Neuronal stem cell (in vitro differentiated cells): Measurements from ENCODE around the gene MYCN.

Source experiments
- DNase-seq: peaks from one replicate; pipeline ENCODE4 v3.0.0-alpha.2; 2013; ENCODE audit warnings: low spot score
- H2AFZ ChIP-seq: one replicate; pipeline ENCODE4 v1.6.1; 2013; ENCODE audit warnings: mild to moderate bottlenecking, low read length, inconsistent platforms
- H2AK5ac ChIP-seq: 2 replicates; pipeline ENCODE4 v1.6.1; 2013; ENCODE audit warnings: low read depth, mild to moderate bottlenecking, inconsistent platforms, low read length, moderate library complexity, mixed read lengths
- H2BK120ac ChIP-seq: 2 replicates; pipeline ENCODE4 v1.6.1; 2013; ENCODE audit warnings: low read depth, mild to moderate bottlenecking, inconsistent platforms, low read length, moderate library complexity, mixed read lengths
- H2BK12ac ChIP-seq: one replicate; pipeline ENCODE4 v1.6.1; 2013; ENCODE audit warnings: low read length, inconsistent platforms
- H2BK15ac ChIP-seq: 2 replicates; pipeline ENCODE4 v1.6.1; 2013; ENCODE audit warnings: mild to moderate bottlenecking, low read length, inconsistent platforms, mixed read lengths
- H2BK5ac ChIP-seq: one replicate; pipeline ENCODE4 v1.6.1; 2013; ENCODE audit warnings: inconsistent platforms, mild to moderate bottlenecking, low read length, moderate library complexity
- H3K14ac ChIP-seq: one replicate; pipeline ENCODE4 v1.6.1; 2013; ENCODE audit warnings: low read length, inconsistent platforms
- H3K18ac ChIP-seq: 2 replicates; pipeline ENCODE4 v1.6.1; 2013; ENCODE audit warnings: low read length, inconsistent platforms
- H3K23ac ChIP-seq: 2 replicates; pipeline ENCODE4 v1.6.1; 2013; ENCODE audit warnings: low read depth, mild to moderate bottlenecking, mixed read lengths, low read length, inconsistent platforms; ENCODE audit not compliant: poor library complexity
- H3K27ac ChIP-seq: replicated peaks from 3 replicates; pipeline ENCODE4 v1.5.1; 2013; ENCODE audit warnings: low read length, inconsistent platforms
- H3K27me3 ChIP-seq, 3 experiments: 2 replicates each; pipeline ENCODE4 v1.6.1; 2013; ENCODE audit warnings: low read length in 3 of 3, mild to moderate bottlenecking in 2 of 3, inconsistent platforms in 1 of 3, low read depth in 1 of 3, mixed read lengths in 1 of 3, moderate library complexity in 1 of 3; ENCODE audit not compliant: control insufficient read depth in 3 of 3, insufficient read depth in 3 of 3
- H3K36me3 ChIP-seq, 2 donors: replicated peaks in 1 of 2; 2 replicates each; pipeline ENCODE4 v1.6.1; 2013; ENCODE audit warnings: low read length in 2 of 2; ENCODE audit not compliant: control insufficient read depth in 2 of 2, insufficient read depth in 2 of 2
- H3K4ac ChIP-seq: 2 replicates; pipeline ENCODE4 v1.6.1; 2013; ENCODE audit warnings: inconsistent platforms, mild to moderate bottlenecking, low read length, moderate library complexity
- H3K4me1 ChIP-seq, 2 donors: 1 replicate in 1 of 2; 2 replicates in 1 of 2; pipeline ENCODE4 v1.6.1; 2013; ENCODE audit warnings: low read length in 2 of 2, low read depth in 1 of 2; ENCODE audit not compliant: control insufficient read depth in 2 of 2, insufficient read depth in 1 of 2
- H3K4me2 ChIP-seq: one replicate; pipeline ENCODE4 v1.6.1; 2013; ENCODE audit warnings: mild to moderate bottlenecking, low read length, inconsistent platforms; ENCODE audit not compliant: insufficient read depth, poor library complexity, severe bottlenecking
- H3K4me3 ChIP-seq, 2 donors: 2 replicates each; pipeline ENCODE4 v1.5.1; 2013; ENCODE audit warnings: low read length in 2 of 2, mild to moderate bottlenecking in 2 of 2, inconsistent platforms in 1 of 2, moderate library complexity in 1 of 2
- H3K79me1 ChIP-seq: one replicate; pipeline ENCODE4 v1.6.1; 2013; ENCODE audit warnings: low read depth, mild to moderate bottlenecking, inconsistent platforms, low read length, moderate library complexity
- H3K9ac ChIP-seq: one replicate; pipeline ENCODE4 v1.6.1; 2013; ENCODE audit warnings: mild to moderate bottlenecking, low read depth, low read length, inconsistent platforms; ENCODE audit not compliant: poor library complexity
- H3K9me3 ChIP-seq, 2 donors: replicated peaks in 1 of 2; 2 replicates each; pipeline versions ENCODE3 to v1.6.1; 2013; ENCODE audit warnings: low read length in 2 of 2, mild to moderate bottlenecking in 2 of 2, inconsistent platforms in 1 of 2, low read depth in 1 of 2, mixed read lengths in 1 of 2, moderate library complexity in 1 of 2; ENCODE audit not compliant: control insufficient read depth in 2 of 2, insufficient read depth in 1 of 2
- H4K8ac ChIP-seq: one replicate; pipeline ENCODE4 v1.6.1; 2013; ENCODE audit warnings: low read depth, mild to moderate bottlenecking, inconsistent platforms, low read length, moderate library complexity
- H4K91ac ChIP-seq: one replicate; pipeline ENCODE4 v1.6.1; 2013; ENCODE audit warnings: low read length, low read depth, mild to moderate bottlenecking, inconsistent platforms; ENCODE audit not compliant: poor library complexity
- WGBS, 2 donors: extraction: QIAGEN DNeasy Blood & Tissue Kit; methylation state at CpG; one replicate each; pipeline ENCODE4 v1.1.7; 2013; ENCODE audit warnings: missing lambda C conversion rate in 2 of 2, mixed read lengths in 1 of 2; ENCODE audit not compliant: insufficient read length in 2 of 2, insufficient replicate concordance in 1 of 2; ENCODE audit errors: extremely low coverage in 2 of 2; 5-methylcytosine and 5-hydroxymethylcytosine counted together

Gene MYCN

GRCh38 chr2:15952451-15953146, 12.2 kb downstream of the MYCN start:
- Histone ChIP-seq H2BK5ac (no peak overlapping the region), H3K4me1 (peaks cover 5 to 7% of the 10 kb centered on the region in 2 donors), H2BK120ac (no peak overlapping the region), H3K9me3 (no peaks in the 10 kb centered on the region), H4K91ac (no peak overlapping the region), H3K4me3 (no peak overlapping the region), H3K9ac (no peak overlapping the region), H3K36me3 (peaks cover 2 to 13% of the 10 kb centered on the region in 2 donors), H3K4ac (no peak overlapping the region), H4K8ac (no peak overlapping the region), H2AFZ (no peak overlapping the region), H3K23ac (no peak overlapping the region), H3K18ac (no peak overlapping the region), H2AK5ac (no peak overlapping the region), H2BK12ac (no peak overlapping the region), H3K27ac (no peak overlapping the region), H3K4me2 (no peak overlapping the region), H3K79me1 (no peaks in the 10 kb centered on the region), H3K27me3 (no peaks in the 10 kb centered on the region), H3K14ac (no peak overlapping the region), H2BK15ac (no peak overlapping the region)
- WGBS, 2 donors = no CpG with 5 or more reads among the region's 10 CpGs
- no peak for DNase-seq

GRCh38 chr2:15953147-15953630, 12.8 kb downstream of the MYCN start:
- H3K4me3 ChIP-seq = no peak overlapping the region
- DNase-seq = no peak
- peaks cover 0 to 7% of the 10 kb centered on the region in 2 donors for H3K36me3 ChIP-seq
- no peak overlapping the region for H3K4me2 ChIP-seq
- H3K9me3 ChIP-seq = no peaks in the 10 kb centered on the region
- H2AK5ac ChIP-seq = no peak overlapping the region
- H3K23ac ChIP-seq = no peak overlapping the region
- H4K8ac ChIP-seq = no peak overlapping the region
- no peaks in the 10 kb centered on the region for H3K79me1 ChIP-seq
- peaks cover 9% of the 10 kb centered on the region in 2 donors for H3K4me1 ChIP-seq
- no peak overlapping the region for H2BK15ac ChIP-seq
- no peak overlapping the region for H3K18ac ChIP-seq
- H2BK120ac ChIP-seq = no peak overlapping the region
- no peak overlapping the region for H2BK12ac ChIP-seq
- no peak overlapping the region for H3K9ac ChIP-seq
- H3K27me3 ChIP-seq = no peaks in the 10 kb centered on the region
- H3K14ac ChIP-seq = no peak overlapping the region
- H2BK5ac ChIP-seq = no peak overlapping the region
- no peak overlapping the region for H4K91ac ChIP-seq
- peak overlapping the region; percentile 15 for H2AFZ ChIP-seq
- no peak overlapping the region for H3K4ac ChIP-seq
- WGBS, 2 donors = no CpG with 5 or more reads among the region's 6 CpGs
- no peak overlapping the region for H3K27ac ChIP-seq

DNA sequence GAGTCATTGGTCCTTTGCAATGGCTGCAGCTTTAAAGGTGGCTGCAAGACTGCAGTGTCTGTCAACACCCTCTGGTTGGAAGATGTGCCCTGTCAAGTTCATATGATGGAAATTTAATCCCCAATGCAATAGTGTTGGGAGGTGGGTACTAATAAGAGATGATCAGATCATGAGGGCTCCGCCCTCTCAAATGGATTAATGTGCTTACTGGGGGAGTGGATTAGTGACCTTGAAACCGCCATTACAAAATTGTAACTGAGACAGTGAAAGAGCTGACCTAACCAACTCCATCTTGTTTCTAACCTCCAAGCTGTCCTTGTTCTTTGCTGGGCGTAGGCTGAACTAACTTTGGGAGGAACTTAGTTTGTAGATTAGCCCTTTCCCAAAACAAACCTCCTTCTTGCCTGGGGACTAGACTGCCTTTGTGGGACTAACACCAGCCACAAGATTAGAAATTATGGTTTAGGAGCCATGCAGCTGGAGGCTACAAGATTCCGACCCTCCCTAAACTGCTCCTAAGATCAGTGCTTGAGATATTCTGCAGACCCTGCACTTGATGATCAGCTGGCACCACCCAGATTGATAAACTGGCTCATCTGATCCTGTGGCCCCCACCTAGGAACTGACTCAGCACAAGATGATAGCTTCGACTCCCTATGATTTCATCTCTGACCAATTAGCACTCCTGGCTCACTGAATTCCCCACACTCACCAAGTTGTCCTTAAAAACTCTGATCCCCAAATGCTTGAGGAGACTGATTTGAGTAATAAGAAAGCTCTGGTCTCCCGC, 13.7 kb downstream of the MYCN start:
- no peaks in the 10 kb centered on the region for H3K27me3 ChIP-seq
- no peak overlapping the region for H2AFZ ChIP-seq
- no peak overlapping the region for H2BK15ac ChIP-seq
- no peak overlapping the region for H3K4me2 ChIP-seq
- H3K36me3 ChIP-seq = no peaks in the 10 kb centered on the region
- H3K4ac ChIP-seq = no peak overlapping the region
- H2BK120ac ChIP-seq = no peak overlapping the region
- no peak overlapping the region for H4K91ac ChIP-seq
- H3K4me1 ChIP-seq = peaks cover 10 to 15% of the 10 kb centered on the region in 2 donors
- no peak overlapping the region for H3K27ac ChIP-seq
- DNase-seq = no peak
- no peaks in the 10 kb centered on the region for H3K9me3 ChIP-seq
- no CpG with 5 or more reads among the region's 6 CpGs for WGBS, 2 donors
- no peak overlapping the region for H2BK12ac ChIP-seq
- no peak overlapping the region for H3K18ac ChIP-seq
- no peak overlapping the region for H4K8ac ChIP-seq
- no peak overlapping the region for H3K4me3 ChIP-seq
- no peaks in the 10 kb centered on the region for H3K79me1 ChIP-seq
- no peak overlapping the region for H2BK5ac ChIP-seq
- no peak overlapping the region for H3K23ac ChIP-seq
- H3K14ac ChIP-seq = no peak overlapping the region
- H2AK5ac ChIP-seq = no peak overlapping the region
- H3K9ac ChIP-seq = no peak overlapping the region

DNA sequence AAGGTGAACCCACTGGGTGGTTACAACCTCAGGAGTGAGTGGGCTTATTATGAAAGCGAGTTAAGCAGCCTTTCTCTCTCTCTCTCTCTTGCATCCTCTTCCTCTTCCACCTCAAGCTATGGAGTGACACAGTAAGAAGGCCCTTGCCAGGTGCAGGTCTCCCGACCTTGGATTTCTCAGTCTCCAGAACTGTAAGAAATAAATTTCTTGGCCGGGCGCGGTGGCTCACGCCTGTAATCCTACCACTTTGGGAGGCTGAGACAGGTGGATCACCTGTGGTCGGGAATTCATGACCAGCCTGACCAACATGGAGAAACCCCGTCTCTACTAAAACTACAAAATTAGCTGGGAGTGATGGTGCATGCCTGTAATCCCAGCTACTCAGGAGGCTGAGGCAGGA, 14.4 kb downstream of the MYCN start:
- Histone ChIP-seq H3K4me3 (no peak overlapping the region), H3K18ac (no peak overlapping the region), H3K36me3 (no peaks in the 10 kb centered on the region), H3K4ac (no peak overlapping the region), H2BK15ac (no peak overlapping the region), H2AFZ (no peak overlapping the region), H3K27me3 (no peaks in the 10 kb centered on the region), H3K79me1 (no peaks in the 10 kb centered on the region), H2BK120ac (no peak overlapping the region), H4K8ac (no peak overlapping the region), H3K27ac (no peak overlapping the region), H3K23ac (no peak overlapping the region), H2AK5ac (no peak overlapping the region), H3K4me2 (no peak overlapping the region), H4K91ac (no peak overlapping the region), H3K9me3 (no peaks in the 10 kb centered on the region), H2BK12ac (no peak overlapping the region), H3K14ac (no peak overlapping the region), H2BK5ac (no peak overlapping the region), H3K9ac (no peak overlapping the region), H3K4me1 (peaks cover 8 to 15% of the 10 kb centered on the region in 2 donors)
- DNase-seq = no peak
- no CpG with 5 or more reads among the region's 8 CpGs for WGBS, 2 donors
